Tibial artery (tissue), 4 donors: ENCODE data around the gene ATP8B2.

Experiments used
- DNase-seq, 2 donors: peaks; one replicate each; pipeline ENCODE4 v3.0.0-alpha.2; 2019
- H3K27ac ChIP-seq, 2 donors: fragments of 200-600 bp; sonication (generic) in 1 of 2; 1 replicate in 1 of 2; 2 replicates in 1 of 2; pipeline ENCODE4 v1.5.1; 2018 to 2019; ENCODE audit warnings: mild to moderate bottlenecking in 1 of 2
- H3K27me3 ChIP-seq, 2 donors: fragments of 200-600 bp; sonication (generic) in 1 of 2; one replicate each; pipeline versions ENCODE4 v1.5.1 to v1.6.0; 2016 to 2019
- H3K36me3 ChIP-seq, 3 donors: fragments of 200-600 bp; sonication (generic) in 2 of 3; one replicate each; pipeline ENCODE4 v1.5.1; 2016 to 2019; ENCODE audit warnings: mild to moderate bottlenecking in 2 of 3
- H3K4me1 ChIP-seq, 4 donors: fragments of 200-600 bp; sonication (generic) in 2 of 4; 1 replicate in 3 of 4; 2 replicates in 1 of 4; pipeline ENCODE4 v1.5.1; 2016 to 2019
- H3K4me3 ChIP-seq, 2 donors: fragments of 200-600 bp; sonication (generic) in 1 of 2; 1 replicate in 1 of 2; 2 replicates in 1 of 2; pipeline ENCODE4 v1.5.1; 2018 to 2019; ENCODE audit warnings: mild to moderate bottlenecking in 2 of 2
- H3K9me3 ChIP-seq, 3 donors: fragments of 200-600 bp; sonication (generic) in 1 of 3; one replicate each; pipeline ENCODE4 v1.5.1; 2016 to 2019
- intact Hi-C: fragments of 100-400 bp; cut with DNase I; formaldehyde crosslinking; loops from one replicate; pipeline ENCODE4 v1.15.0; 2023; ENCODE audit warnings: low total_unique reads
- TF ChIP-seq, protein P1 (sequence below), 2 experiments: fragments of 200-600 bp in 1 of 2; fragments of 450-650 bp in 1 of 2; IDR thresholded peaks; one replicate each; pipeline ENCODE4 v1.5.1; 2017 to 2019; ENCODE audit warnings: antibody characterized with exemption in 2 of 2, mild to moderate bottlenecking in 1 of 2, moderate library complexity in 1 of 2

Gene ATP8B2

DNA sequence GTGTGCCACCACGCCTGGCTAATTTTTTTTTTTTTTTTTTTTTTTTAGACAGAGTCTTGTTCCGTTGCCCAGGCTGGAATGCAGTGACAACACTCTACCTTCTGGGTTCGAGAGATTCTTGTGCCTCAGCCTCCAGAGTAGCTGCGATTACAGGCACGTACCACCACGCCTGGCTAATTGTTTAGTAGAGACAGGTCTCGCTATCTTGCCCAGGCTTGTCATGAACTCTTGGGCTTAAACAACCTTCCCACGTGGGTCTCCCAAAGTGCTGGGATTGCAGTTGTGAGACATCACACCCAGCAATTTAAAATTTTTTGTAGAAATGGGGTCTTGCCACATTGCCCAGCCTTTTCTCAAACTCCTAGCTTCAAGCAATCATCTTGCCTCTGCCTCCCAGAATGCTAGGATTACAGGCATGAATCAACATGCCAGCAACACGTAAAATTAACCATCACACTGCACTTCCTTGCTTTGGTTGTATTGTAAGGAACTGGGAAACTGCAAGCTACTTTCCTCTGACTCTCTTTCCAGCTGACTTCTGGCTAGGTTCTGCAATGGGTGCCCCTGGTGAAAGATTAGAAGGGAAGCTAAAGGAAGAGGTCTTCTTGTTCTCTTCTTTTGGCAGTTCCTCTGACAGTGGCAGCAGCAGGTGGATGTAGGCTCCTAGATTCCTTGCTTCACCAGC is 65.9 kb downstream of the ATP8B2 start:
- TF ChIP-seq, protein P1, sequence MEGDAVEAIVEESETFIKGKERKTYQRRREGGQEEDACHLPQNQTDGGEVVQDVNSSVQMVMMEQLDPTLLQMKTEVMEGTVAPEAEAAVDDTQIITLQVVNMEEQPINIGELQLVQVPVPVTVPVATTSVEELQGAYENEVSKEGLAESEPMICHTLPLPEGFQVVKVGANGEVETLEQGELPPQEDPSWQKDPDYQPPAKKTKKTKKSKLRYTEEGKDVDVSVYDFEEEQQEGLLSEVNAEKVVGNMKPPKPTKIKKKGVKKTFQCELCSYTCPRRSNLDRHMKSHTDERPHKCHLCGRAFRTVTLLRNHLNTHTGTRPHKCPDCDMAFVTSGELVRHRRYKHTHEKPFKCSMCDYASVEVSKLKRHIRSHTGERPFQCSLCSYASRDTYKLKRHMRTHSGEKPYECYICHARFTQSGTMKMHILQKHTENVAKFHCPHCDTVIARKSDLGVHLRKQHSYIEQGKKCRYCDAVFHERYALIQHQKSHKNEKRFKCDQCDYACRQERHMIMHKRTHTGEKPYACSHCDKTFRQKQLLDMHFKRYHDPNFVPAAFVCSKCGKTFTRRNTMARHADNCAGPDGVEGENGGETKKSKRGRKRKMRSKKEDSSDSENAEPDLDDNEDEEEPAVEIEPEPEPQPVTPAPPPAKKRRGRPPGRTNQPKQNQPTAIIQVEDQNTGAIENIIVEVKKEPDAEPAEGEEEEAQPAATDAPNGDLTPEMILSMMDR (IDR thresholded peaks at IDR 0.05): no peak
- Histone ChIP-seq H3K36me3 (no peaks in the 10 kb centered on the region), H3K4me1 (no peaks in the 10 kb centered on the region), H3K9me3 (no peaks in the 10 kb centered on the region), H3K4me3 (no peak overlapping the region), H3K27ac (no peak overlapping the region), H3K27me3 (peaks cover 0 to 8% of the 10 kb centered on the region in 2 donors)
- DNase-seq: no peak
- intact Hi-C loops: no loop called here

DNA sequence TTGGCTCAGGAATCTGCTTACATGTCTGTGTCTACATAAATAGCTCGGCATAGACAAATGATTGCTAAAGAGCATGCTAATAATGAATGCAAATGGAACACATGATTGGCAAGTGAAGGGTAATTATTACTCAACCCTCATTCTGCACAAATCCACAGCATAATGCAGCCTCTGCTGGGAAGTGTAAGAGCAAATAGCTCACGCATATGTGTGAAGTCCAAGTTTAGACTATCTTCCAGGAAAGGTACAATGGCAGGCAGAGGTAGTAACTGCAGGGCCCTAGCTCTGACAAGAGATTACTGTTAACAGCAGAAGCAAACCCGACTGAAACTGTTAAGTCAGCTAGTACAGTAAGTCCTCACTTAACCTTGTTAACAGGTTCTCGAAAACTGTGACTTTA is 72.8 kb downstream of the ATP8B2 start:
- no peaks in the 10 kb centered on the region for H3K9me3 ChIP-seq
- no peaks in the 10 kb centered on the region for H3K36me3 ChIP-seq
- H3K4me3 ChIP-seq: no peak overlapping the region
- no peak overlapping the region for H3K27ac ChIP-seq
- no peaks in the 10 kb centered on the region for H3K4me1 ChIP-seq
- no peak for DNase-seq
- H3K27me3 ChIP-seq: no peaks in the 10 kb centered on the region
- intact Hi-C loops: no loop called here
- TF ChIP-seq, protein P1 (IDR thresholded peaks at IDR 0.05): no peak

- Histone ChIP-seq H3K36me3 (no peaks in the 10 kb centered on the region), H3K4me3 (no peak overlapping the region), H3K4me1 (no peaks in the 10 kb centered on the region), H3K9me3 (no peaks in the 10 kb centered on the region), H3K27ac (no peak overlapping the region), H3K27me3 (no peaks in the 10 kb centered on the region)
- no peak for DNase-seq
- intact Hi-C loops: no loop called here
- TF ChIP-seq, protein P1 (IDR thresholded peaks at IDR 0.05): no peak
These were observed 73.4 kb downstream of the ATP8B2 start for GRCh38 chr1:154398678-154399077.

GRCh38 chr1:154400381-154400801 is 75.1 kb downstream of the ATP8B2 start:
- intact Hi-C loops: no loop called here
- no peak for DNase-seq

More at GRCh38 chr1:154400381-154400801, 75.1 kb downstream of the ATP8B2 start:
- no peaks in the 10 kb centered on the region for H3K27me3 ChIP-seq
- H3K27ac ChIP-seq: no peak overlapping the region
- peaks cover 0 to 7% (median 5%) of the 10 kb centered on the region in 4 donors for H3K4me1 ChIP-seq
- TF ChIP-seq, protein P1 (IDR thresholded peaks at IDR 0.05): no peak
- H3K4me3 ChIP-seq: no peak overlapping the region
- H3K9me3 ChIP-seq: no peaks in the 10 kb centered on the region
- no peaks in the 10 kb centered on the region for H3K36me3 ChIP-seq
